Measurements from ENCODE around the gene ARHGEF5. TPM values are rescaled to one million over a fixed set of nuclear protein-coding genes. Genes with fewer than 3 reads are reported as not detected.

Gene ARHGEF5
- total and polyA plus RNA-seq, 10 of the 15 experiments (the other 5 are each of a cell fraction or from before 2014, with no cell fraction given): 1.6 to 17.2 (median 7.8) TPM

- TF ChIP-seq CBX5 (IDR thresholded peaks at IDR 0.05; ENCODE audit: low read depth) (no peak), SMAD1 (IDR thresholded peaks at IDR 0.05; ENCODE audit: low read depth, partially characterized antibody) (no peak), POLR2AphosphoS5 (IDR thresholded peaks at IDR 0.05; ENCODE audit: low read length) (no peak), PKNOX1 (IDR thresholded peaks at IDR 0.05) (no peak), PAX8 (IDR thresholded peaks at IDR 0.05) (no peak), BMI1 (IDR thresholded peaks at IDR 0.05; ENCODE audit: borderline replicate concordance) (no peak), USF2 (IDR thresholded peaks at IDR 0.05; ENCODE audit: borderline replicate concordance, low read depth, low read length) (no peak), CEBPB (IDR thresholded peaks at IDR 0.05; ENCODE audit: borderline replicate concordance in 1 of 2, low read depth in 2 of 2, low read length in 2 of 2) (no peak), FOXK2 (IDR thresholded peaks at IDR 0.05) (no peak)
- ChIA-PET POLR2A (no interaction called here), RAD21 (ENCODE audit: unreplicated experiment) (no interaction called here), SMC1A (ENCODE audit: uncharacterized antibody, unreplicated experiment) (no interaction called here), CTCF (no interaction called here)
- H2AFZ ChIP-seq (ENCODE audit: control insufficient read depth, low read depth, low read length): no peak overlapping the region
- FAIRE-seq (no peak), ATAC-seq (no peak), DNase-seq (ENCODE audit: low read depth, low spot score) (no peak)
- 37% methylated on average over 9 of the region's 9 CpGs for WGBS (ENCODE audit: insufficient coverage, insufficient replicate concordance, low lambda C conversion rate, missing lambda C conversion rate)
- no peaks in the 10 kb centered on the region for H3K36me3 ChIP-seq (ENCODE audit: control insufficient read depth in 2 of 2, insufficient read depth in 2 of 2, low read length in 1 of 2)
- no peaks in the 10 kb centered on the region for H3K79me2 ChIP-seq (ENCODE audit: control insufficient read depth, insufficient read depth, low read length)
- H3K9me3 ChIP-seq (replicated peaks; ENCODE audit: control insufficient read depth, insufficient read depth, low read length): no peaks in the 10 kb centered on the region
- no peak overlapping the region for H3K4me2 ChIP-seq (ENCODE audit: control insufficient read depth, insufficient read depth)
- H3K27me3 ChIP-seq (replicated peaks in 1 of 2; ENCODE audit: control insufficient read depth in 2 of 2, insufficient read depth in 2 of 2, low read length in 1 of 2): no peaks in the 10 kb centered on the region; a peak in 1 of 4 replicates
- BruUV-seq (replicated peaks): no TSS peak
- H3K9ac ChIP-seq (ENCODE audit: control insufficient read depth, insufficient read depth, low read length): no peak overlapping the region
- H3K4me1 ChIP-seq (ENCODE audit: control insufficient read depth, insufficient read depth, low read length): no peaks in the 10 kb centered on the region
- no peak overlapping the region for H3K4me3 ChIP-seq
- in situ Hi-C loops (cut with MboI): loop anchor here (25.0 kb wide), 1 partner anchor 486 kb away; the partner anchor contains the start of gene TCAF1
- intact Hi-C loops (cut with micrococcal nuclease; ENCODE audit: unreplicated experiment): no loop called here
- H4K20me1 ChIP-seq (ENCODE audit: control insufficient read depth, insufficient read depth): no peaks in the 10 kb centered on the region
- H3K27ac ChIP-seq (ENCODE audit: control insufficient read depth, insufficient read depth): no peak overlapping the region
Observed at GRCh38 chr7:144398291-144398690, 43.1 kb downstream of the ARHGEF5 start.

All from GM12878 (cell line).